GM12878 (cell line): ENCODE measurements around the gene GJC1. TPM values are rescaled to one million over a fixed set of nuclear protein-coding genes. Genes with fewer than 3 reads are reported as not detected.

Experiments
- ATAC-seq: fragments of 200-7000 bp; cut with Tn5 transposase; 3 replicates; pipeline ENCODE4 v1.9.1; 2020; ENCODE audit warnings: mild to moderate bottlenecking, moderate library complexity
- BruUV-seq: library from RNA; stranded (reverse); fragments of 400-500 nt; replicated peaks from 2 replicates; lab custom pipeline; 2021; lab: Mats Ljungman, UMichigan
- CTCF ChIA-PET: fragments of 300-600 bp; sonication (Branson Sonifier 250); formaldehyde crosslinking; extraction: SDS; loops from one replicate; lab custom pipeline; 2021; ENCODE audit warnings: inconsistent platforms; lab: Yijun Ruan, JAX
- POLR2A ChIA-PET: fragments of 350-600 bp; formaldehyde crosslinking; extraction: SDS; loops from one replicate; lab custom pipeline; 2021; ENCODE audit warnings: inconsistent platforms; lab: Charles Lee
- RAD21 ChIA-PET: fragments of 300-600 bp; sonication (Branson Sonifier 250); formaldehyde crosslinking; loops from one replicate; lab custom pipeline; 2023; ENCODE audit warnings: antibody characterized with exemption; ENCODE audit not compliant: unreplicated experiment; lab: Charles Lee
- SMC1A ChIA-PET: fragments of 300-600 bp; sonication (Branson Sonifier 250); formaldehyde crosslinking; loops from one replicate; lab custom pipeline; 2023; ENCODE audit not compliant: unreplicated experiment, uncharacterized antibody; lab: Charles Lee
- DNase-seq: peaks from one replicate; pipeline ENCODE4 v3.0.0-alpha.2; 2011; ENCODE audit warnings: low read depth, low spot score
- FAIRE-seq: peaks from 3 replicates; lab custom pipeline; 2011; peaks lifted over from hg19 to GRCh38; lab: Jason Lieb, UNC
- H2AFZ ChIP-seq: 2 replicates; pipeline ENCODE4 v1.6.0; 2011; ENCODE audit warnings: low read depth, low read length, control low read depth; ENCODE audit not compliant: control insufficient read depth
- H3K27ac ChIP-seq: 2 replicates; pipeline ENCODE4 v1.5.1; 2011; ENCODE audit warnings: control low read depth; ENCODE audit not compliant: control insufficient read depth, insufficient read depth
- H3K27me3 ChIP-seq, 2 experiments: replicated peaks in 1 of 2; 2 replicates each; pipeline versions ENCODE4 v1.6.0 to v1.6.1; 2011; ENCODE audit warnings: low read length in 1 of 2; ENCODE audit not compliant: control insufficient read depth in 2 of 2, insufficient read depth in 2 of 2
- H3K36me3 ChIP-seq, 2 experiments: 2 replicates each; pipeline ENCODE4 v1.5.1; 2011; ENCODE audit warnings: low read length in 1 of 2; ENCODE audit not compliant: control insufficient read depth in 2 of 2, insufficient read depth in 2 of 2
- H3K4me1 ChIP-seq: 2 replicates; pipeline ENCODE4 v1.6.1; 2011; ENCODE audit warnings: mild to moderate bottlenecking, low read length, moderate library complexity, mixed read lengths; ENCODE audit not compliant: control insufficient read depth, insufficient read depth
- H3K4me2 ChIP-seq: 2 replicates; pipeline ENCODE4 v1.6.0; 2011; ENCODE audit warnings: control low read depth; ENCODE audit not compliant: control insufficient read depth, insufficient read depth
- H3K4me3 ChIP-seq: fragments of 200-600 bp; sonication (generic); 2 replicates; pipeline ENCODE4 v1.5.1; 2016
- H3K79me2 ChIP-seq: 2 replicates; pipeline ENCODE4 v1.6.0; 2011; ENCODE audit warnings: low read length; ENCODE audit not compliant: control insufficient read depth, insufficient read depth
- H3K9ac ChIP-seq: 2 replicates; pipeline ENCODE4 v1.8.0; 2011; ENCODE audit warnings: low read length, control low read depth, mixed read lengths; ENCODE audit not compliant: control insufficient read depth, insufficient read depth
- H3K9me3 ChIP-seq: replicated peaks from 3 replicates; pipeline ENCODE4 v1.5.1; 2011; ENCODE audit warnings: mild to moderate bottlenecking, low read length; ENCODE audit not compliant: control insufficient read depth, insufficient read depth
- H4K20me1 ChIP-seq: 2 replicates; pipeline ENCODE4 v1.6.0; 2011; ENCODE audit not compliant: control insufficient read depth, insufficient read depth
- BCL11A ChIP-seq: IDR thresholded peaks from 2 replicates; pipeline ENCODE4 v1.6.1; 2011; ENCODE audit warnings: low read depth, low read length
- CREB1 ChIP-seq: IDR thresholded peaks from 2 replicates; pipeline ENCODE4 v1.6.1; 2012; ENCODE audit warnings: low read depth, mild to moderate bottlenecking, inconsistent platforms
- E4F1 ChIP-seq: fragments of 450-650 bp; IDR thresholded peaks from 2 replicates; pipeline ENCODE4 v1.6.1; 2018; ENCODE audit warnings: borderline replicate concordance, mild to moderate bottlenecking; ENCODE audit not compliant: partially characterized antibody
- GABPA ChIP-seq: IDR thresholded peaks from 2 replicates; pipeline ENCODE4 v1.6.1; 2014; ENCODE audit warnings: antibody characterized with exemption, low read depth, mild to moderate bottlenecking, inconsistent platforms
- HDAC6 ChIP-seq: fragments of 200-600 bp; sonication (generic); IDR thresholded peaks from one replicate; pipeline ENCODE4 v1.8.0; 2017; ENCODE audit warnings: antibody characterized with exemption; ENCODE audit not compliant: unreplicated experiment
- POLR2AphosphoS2 ChIP-seq: IDR thresholded peaks from 2 replicates; pipeline ENCODE4 v1.6.1; 2011; ENCODE audit warnings: low read depth, mild to moderate bottlenecking, low read length, improper control_type of control experiment, moderate library complexity
- RAD21 ChIP-seq: IDR thresholded peaks from 2 replicates; pipeline ENCODE4 v1.6.1; 2011; ENCODE audit warnings: mild to moderate bottlenecking, low read depth, low read length, moderate library complexity; ENCODE audit not compliant: insufficient read depth
- RB1 ChIP-seq: fragments of 450-650 bp; formaldehyde crosslinking; IDR thresholded peaks from 2 replicates; pipeline ENCODE4 v1.6.1; 2017; ENCODE audit warnings: mild to moderate bottlenecking, borderline replicate concordance
- RUNX3 ChIP-seq: IDR thresholded peaks from 2 replicates; pipeline ENCODE4 v1.6.1; 2012; ENCODE audit warnings: low read length, inconsistent platforms
- SIN3A ChIP-seq: IDR thresholded peaks from 2 replicates; pipeline ENCODE4 v1.6.1; 2012; ENCODE audit warnings: low read depth, low read length, improper control_type of control experiment
- SREBF1 ChIP-seq: IDR thresholded peaks from 2 replicates; pipeline ENCODE4 v1.6.1; 2012; ENCODE audit warnings: mild to moderate bottlenecking, low read length
- SUPT20H ChIP-seq: IDR thresholded peaks from 2 replicates; pipeline ENCODE4 v1.6.1; 2011; ENCODE audit warnings: low read depth, mild to moderate bottlenecking, low read length, moderate library complexity, borderline replicate concordance; ENCODE audit not compliant: control insufficient read depth
- ZBTB33 ChIP-seq: fragments of 450-650 bp; IDR thresholded peaks from 2 replicates; pipeline ENCODE4 v1.6.1; 2017; ENCODE audit warnings: mild to moderate bottlenecking
- ZNF207 ChIP-seq: fragments of 450-650 bp; IDR thresholded peaks from 2 replicates; pipeline ENCODE4 v1.6.1; 2014; ENCODE audit warnings: antibody characterized with exemption, mild to moderate bottlenecking, borderline replicate concordance
- ZNF592 ChIP-seq: fragments of 450-650 bp; IDR thresholded peaks from 2 replicates; pipeline ENCODE4 v1.6.1; 2017; ENCODE audit warnings: mild to moderate bottlenecking, moderate library complexity
- ZNF622 ChIP-seq: fragments of 450-650 bp; IDR thresholded peaks from 2 replicates; pipeline ENCODE4 v1.6.1; 2017; ENCODE audit warnings: mild to moderate bottlenecking, inconsistent platforms
- WGBS: methylation state at CpG from one replicate; pipeline ENCODE4 v1.1.6; 2016; ENCODE audit warnings: low lambda C conversion rate; ENCODE audit not compliant: insufficient replicate concordance, insufficient coverage; ENCODE audit errors: missing lambda C conversion rate; 5-methylcytosine and 5-hydroxymethylcytosine counted together
- in situ Hi-C: fragments of 300-500 bp; cut with MboI; formaldehyde crosslinking; loops from 9 replicates; pipeline ENCODE4 v1.14.3; 2018; ENCODE audit warnings: mixed read lengths
- intact Hi-C: fragments of 100-400 bp; cut with micrococcal nuclease; formaldehyde crosslinking; loops from one replicate; pipeline ENCODE4 v1.14.2; 2022; ENCODE audit not compliant: unreplicated experiment
- polyA plus RNA-seq, 11 experiments: library from polyadenylated mRNA; depleted of rRNA in 4 of 11; unstranded in 6 of 11; stranded (reverse) in 5 of 11; fragments of >200 nt; fragmentation: Nextera tagmentation in 4 of 11; fragmentation: Illumina TruSeq in 1 of 11; extraction: Ambion mirVana in 4 of 11; extraction: Trizol in 1 of 11; gene quantifications; 1 replicate in 1 of 11; 2 replicates in 10 of 11; pipeline versions ENCODE4 v1.2.1 to v1.2.3, GENCODE V29; 2011 to 2016; ENCODE audit warnings: inconsistent platforms in 2 of 11, missing spikeins in 2 of 11, low read depth in 1 of 11
- total RNA-seq, 4 experiments: library from RNA; depleted of rRNA in 3 of 4; stranded (reverse); fragments of >200 nt in 3 of 4; fragmentation: Illumina TruSeq in 1 of 4; extraction: Trizol in 1 of 4; gene quantifications; 2 replicates each; pipeline versions ENCODE4 v1.2.1 to v1.2.3, GENCODE V29; 2013 to 2021

Gene GJC1
- total and polyA plus RNA-seq, 10 of the 15 experiments (the other 5 are each of a cell fraction or from before 2014, with no cell fraction given): 0.37 to 3.4 (median 0.90) TPM

GRCh38 chr17:44842748-44843147 is 12.7 kb upstream of the GJC1 start (continued):
- TF ChIP-seq ZNF592 (no peak), HDAC6 (no peak), GABPA (no peak), RB1 (no peak), SIN3A (no peak), ZNF207 (no peak), RAD21 (no peak), POLR2AphosphoS2 (no peak)

GRCh38 chr17:44840936-44841335 is 10.8 kb upstream of the GJC1 start:
- DNase-seq (no peak), FAIRE-seq (no peak), ATAC-seq (no peak)
- Histone ChIP-seq H3K4me1 (no peaks in the 10 kb centered on the region), H3K9me3 (no peaks in the 10 kb centered on the region), H4K20me1 (no peaks in the 10 kb centered on the region), H2AFZ (no peak overlapping the region), H3K4me3 (no peak overlapping the region), H3K79me2 (no peaks in the 10 kb centered on the region), H3K9ac (no peak overlapping the region), H3K4me2 (no peak overlapping the region), H3K27me3 (no peaks in the 10 kb centered on the region), H3K27ac (no peak overlapping the region), H3K36me3 (no peaks in the 10 kb centered on the region)
- ChIA-PET RAD21 (interaction anchor here (1.3 kb wide), 1 partner anchor 62 kb away, joined by 6 read pairs; no protein-coding TSS in a partner anchor), CTCF (interaction anchor here (0.8 to 1.7 kb wide), 2 partner anchors 62 to 63 kb away, joined by 4 to 5 read pairs; no protein-coding TSS in a partner anchor), POLR2A (no interaction called here), SMC1A (no interaction called here)
- BruUV-seq: no TSS peak
- intact Hi-C loops: no loop called here
- in situ Hi-C loops: no loop called here
- WGBS: 66% methylated on average over 3 of the region's 3 CpGs
- no peak for TF ChIP-seq ZBTB33
- no peak for TF ChIP-seq E4F1
- no peak for TF ChIP-seq RUNX3
- TF ChIP-seq BCL11A: no peak
- TF ChIP-seq CREB1: no peak
- TF ChIP-seq SUPT20H: no peak
- TF ChIP-seq SREBF1: no peak
- TF ChIP-seq ZNF622: no peak
